ENCODE data around the gene RAB17.

RAB17 gene

GRCh38 chr2:237603049-237603717 lies 12.6 kb upstream of the RAB17 start:
- no peak for TF ChIP-seq CTCF (IDR thresholded peaks at IDR 0.05; ENCODE audit: control insufficient read depth, extremely low read depth, insufficient read depth)
- no peak for DNase-seq (ENCODE audit: low read depth)
- H3K4me3 ChIP-seq (ENCODE audit: low read depth, low read length): no peak overlapping the region

DNA sequence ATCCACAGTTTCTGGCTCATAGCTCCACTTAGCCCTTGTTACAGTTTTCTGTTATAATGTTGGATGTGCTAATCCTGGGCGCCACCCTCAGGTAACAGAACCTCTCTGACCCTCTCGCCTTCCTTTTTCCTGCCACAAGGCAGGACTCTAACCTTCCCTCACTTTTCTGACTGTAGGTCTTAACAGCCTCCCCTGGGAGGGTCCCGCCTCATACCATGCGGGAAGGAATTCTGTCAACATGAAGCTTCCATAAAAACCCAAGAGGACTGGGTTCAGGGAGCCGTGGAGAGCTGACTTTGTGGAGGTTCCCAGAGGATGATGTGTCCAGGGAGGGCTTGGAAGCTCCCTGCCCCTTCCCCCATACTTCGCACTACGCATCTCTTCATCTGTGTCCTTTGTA lies 11.9 kb upstream of the RAB17 start:
- no peak for DNase-seq (ENCODE audit: low read depth)
- no peak for TF ChIP-seq CTCF (IDR thresholded peaks at IDR 0.05; ENCODE audit: control insufficient read depth, extremely low read depth, insufficient read depth)
- no peak overlapping the region for H3K4me3 ChIP-seq (ENCODE audit: low read depth, low read length)

GRCh38 chr2:237601453-237602116 lies 11.1 kb upstream of the RAB17 start:
- H3K4me3 ChIP-seq (ENCODE audit: low read depth, low read length): no peak overlapping the region
- no peak for DNase-seq (ENCODE audit: low read depth)
- no peak for TF ChIP-seq CTCF (IDR thresholded peaks at IDR 0.05; ENCODE audit: control insufficient read depth, extremely low read depth, insufficient read depth)

- no peak for TF ChIP-seq CTCF (IDR thresholded peaks at IDR 0.05; ENCODE audit: control insufficient read depth, extremely low read depth, insufficient read depth)
- H3K4me3 ChIP-seq (ENCODE audit: low read depth, low read length): no peak overlapping the region
These were observed 9.8 kb upstream of the RAB17 start for GRCh38 chr2:237600205-237600846.

DNA sequence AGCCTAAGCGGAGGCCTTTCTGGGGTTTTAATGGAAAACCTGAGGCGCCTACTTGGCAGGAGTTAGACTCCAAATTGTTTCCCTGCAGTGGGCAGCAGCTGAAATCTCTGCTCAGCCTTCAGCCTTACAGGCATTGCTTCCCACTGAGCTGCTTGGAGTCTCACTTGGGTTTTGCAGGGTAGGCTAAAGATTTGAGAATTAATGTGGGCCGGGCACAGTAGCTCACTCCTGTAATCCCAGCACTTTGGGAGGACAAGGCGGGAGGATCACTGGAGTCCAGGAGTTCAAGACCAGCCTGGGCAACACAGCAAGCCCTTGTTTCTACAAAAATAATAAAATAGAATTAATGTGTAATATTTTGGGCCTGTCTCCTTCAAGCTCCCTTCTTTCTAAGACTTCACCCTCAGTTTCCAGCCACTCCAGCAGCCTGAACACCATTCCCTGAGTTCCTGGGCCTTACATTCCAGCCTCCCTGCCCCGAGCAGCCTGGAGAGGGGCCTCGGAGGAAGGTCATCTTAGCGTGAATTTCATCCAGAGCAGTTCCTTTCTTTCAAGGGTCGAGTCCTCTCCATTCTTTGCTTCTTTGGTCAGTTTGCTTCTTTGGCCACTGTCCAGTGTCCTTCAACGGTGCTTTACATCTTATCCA lies 9.1 kb upstream of the RAB17 start:
- H3K4me3 ChIP-seq (ENCODE audit: low read depth, low read length): no peak overlapping the region
- TF ChIP-seq CTCF (IDR thresholded peaks at IDR 0.05; ENCODE audit: control insufficient read depth, extremely low read depth, insufficient read depth): no peak
- DNase-seq (ENCODE audit: low read depth): no peak

More at GRCh38 chr2:237600205-237600846, 9.8 kb upstream of the RAB17 start:
- DNase-seq (ENCODE audit: low read depth): no peak

DNA sequence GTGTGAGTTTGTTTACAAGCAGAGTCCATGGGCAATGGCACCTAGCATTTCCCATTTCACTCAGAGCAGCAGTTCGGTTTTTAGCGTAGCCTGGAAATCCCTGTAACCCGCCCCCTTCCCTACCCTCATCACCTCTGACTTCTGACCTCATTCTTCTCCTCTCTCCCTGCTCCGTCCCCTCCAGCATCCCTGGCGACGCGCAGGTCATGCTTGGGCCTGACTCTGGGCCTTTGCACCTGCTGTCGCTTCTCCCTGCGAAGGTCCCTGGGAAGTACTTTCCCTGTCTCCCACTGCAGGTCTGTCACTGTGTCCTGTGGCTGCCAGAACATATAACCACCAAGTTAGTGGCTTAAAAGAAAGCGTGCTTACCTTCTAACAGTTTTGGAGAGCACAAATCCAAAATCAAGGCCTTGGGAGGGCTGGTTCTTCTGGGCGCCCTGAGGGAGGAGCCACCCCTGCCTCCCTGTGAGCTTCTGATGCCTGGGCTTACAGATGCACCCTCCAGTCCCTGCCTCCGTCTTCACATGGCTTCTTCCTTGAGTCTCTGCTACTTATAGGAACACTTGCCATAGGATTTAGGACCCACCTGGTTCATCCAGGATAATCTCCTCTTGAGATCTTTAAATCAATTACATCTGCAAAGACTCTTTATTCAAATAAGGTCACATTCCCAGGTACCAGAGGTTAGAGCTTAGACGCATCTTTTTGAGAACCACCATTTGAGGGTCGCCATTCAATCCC lies 8.1 kb upstream of the RAB17 start:
- no peak overlapping the region for H3K4me3 ChIP-seq (ENCODE audit: low read depth, low read length)
- DNase-seq (ENCODE audit: low read depth): no peak
- no peak for TF ChIP-seq CTCF (IDR thresholded peaks at IDR 0.05; ENCODE audit: control insufficient read depth, extremely low read depth, insufficient read depth)

Measured in LNCaP clone FGC (cell line).